Activated CD4-positive, alpha-beta T cell treated with anti-CD3 and anti-CD28 coated beads, Interleukin-2, amount 50 U/mL, for 24 hours (primary cell): ENCODE data around the gene SNRPD3.
"Not testable (repeated sequence)": the region's sequence is repeated elsewhere in the genome, so short reads cannot be mapped to it uniquely, and the experiment has no call there.

Experiments
- DNase-seq, 2 donors: peaks; one replicate each; pipeline ENCODE4 v3.0.0-alpha.2; 2020; ENCODE audit warnings: low read depth in 1 of 2, low spot score in 1 of 2

The SNRPD3 gene

DNA sequence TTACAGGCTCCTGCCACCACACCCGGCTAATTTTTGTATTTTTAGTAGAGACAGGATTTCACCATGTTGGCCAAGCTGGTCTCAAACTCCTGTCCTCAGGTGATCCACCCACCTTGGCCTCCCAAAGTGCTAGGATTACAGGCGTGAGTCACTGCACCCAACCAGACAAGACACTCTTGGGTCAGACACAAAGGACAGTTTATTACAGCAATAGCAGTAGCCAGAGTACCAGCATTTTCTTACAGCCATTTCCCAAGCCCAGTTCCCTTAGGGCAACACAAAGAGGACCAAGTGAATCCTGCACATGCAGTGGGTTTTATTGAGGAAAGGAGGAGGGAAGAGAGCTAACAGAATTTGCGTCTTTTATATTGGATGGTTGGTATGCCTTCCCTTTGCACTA lies 24.8 kb upstream of the SNRPD3 start:
- DNase-seq, result not testable (repeated sequence)

DNA sequence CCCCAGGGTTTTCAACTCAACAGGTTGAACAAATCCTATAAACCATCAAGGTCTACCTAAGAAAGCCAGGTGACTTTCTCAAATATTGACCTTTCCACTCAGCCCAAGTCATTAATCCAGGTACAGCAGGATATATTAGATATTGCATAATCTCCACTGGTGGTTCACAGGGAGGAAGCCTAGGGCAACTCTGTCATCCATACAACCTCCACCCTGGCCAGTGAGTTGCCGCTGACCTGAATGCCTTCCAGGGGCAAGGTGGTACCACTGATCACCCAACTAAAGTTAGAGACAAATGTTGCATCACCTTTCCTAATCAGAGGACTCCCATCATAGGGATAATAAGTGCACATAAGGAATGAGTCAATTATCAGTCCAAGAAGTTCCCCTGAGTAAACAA lies 23.7 kb upstream of the SNRPD3 start:
- no peak for DNase-seq

DNA sequence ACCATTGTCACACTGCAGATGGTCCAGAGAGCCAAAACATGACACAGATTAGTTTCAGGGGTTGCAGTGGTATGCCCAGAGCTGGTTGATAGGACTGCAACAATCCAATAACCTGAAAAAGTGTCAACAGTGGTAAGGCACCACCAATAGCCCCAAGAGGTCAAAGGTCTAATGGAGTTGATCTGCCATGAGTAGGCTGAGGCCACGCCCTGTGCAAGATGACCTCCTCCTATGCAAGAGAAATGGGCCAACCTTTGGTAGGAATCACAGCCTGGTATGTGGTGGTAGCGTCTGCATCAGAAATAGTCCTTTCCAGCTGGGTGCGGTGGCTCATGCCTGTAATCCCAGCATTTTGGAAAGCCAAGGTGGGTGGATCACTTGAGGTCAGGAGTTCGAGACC lies 20.5 kb upstream of the SNRPD3 start:
- no peak for DNase-seq

DNA sequence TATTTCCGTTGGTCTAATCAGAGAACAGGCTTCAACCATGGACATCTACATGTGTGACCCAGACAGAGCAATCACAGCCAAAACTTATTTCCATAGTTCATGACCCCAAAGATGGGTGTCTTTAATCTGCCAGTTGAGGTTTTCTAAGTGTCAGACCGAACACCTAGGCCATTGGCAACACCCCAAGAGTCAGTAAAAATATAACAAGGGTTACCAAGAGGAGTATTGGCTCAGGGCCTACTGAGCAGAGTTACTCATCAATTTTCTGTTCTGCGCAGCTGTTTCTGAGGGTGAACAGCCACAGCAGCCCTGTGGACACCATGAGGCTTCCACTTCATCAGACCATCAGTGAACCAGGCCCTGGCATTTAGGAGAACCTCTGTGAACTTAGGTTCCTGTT lies 19.7 kb upstream of the SNRPD3 start:
- no peak for DNase-seq

DNA sequence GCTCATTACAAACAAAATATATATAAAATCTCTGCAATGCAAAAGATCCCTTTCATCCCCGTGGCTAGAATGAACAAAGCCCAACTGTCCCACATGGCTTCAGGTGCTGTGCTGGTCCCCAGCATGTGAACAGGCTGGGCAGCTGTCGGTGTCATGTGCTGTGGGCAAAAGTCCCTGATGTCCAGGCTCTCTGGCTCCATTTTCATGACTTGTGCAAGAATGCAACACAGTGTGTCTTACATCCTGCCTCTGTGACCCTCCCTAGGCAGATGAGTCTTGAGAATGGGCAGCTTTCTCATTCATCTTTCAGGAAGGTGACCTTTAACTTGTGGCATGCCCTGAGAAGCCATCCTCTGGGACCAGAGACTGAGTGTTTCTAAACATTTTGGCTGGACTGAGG lies 15.3 kb upstream of the SNRPD3 start:
- no peak for DNase-seq

DNA sequence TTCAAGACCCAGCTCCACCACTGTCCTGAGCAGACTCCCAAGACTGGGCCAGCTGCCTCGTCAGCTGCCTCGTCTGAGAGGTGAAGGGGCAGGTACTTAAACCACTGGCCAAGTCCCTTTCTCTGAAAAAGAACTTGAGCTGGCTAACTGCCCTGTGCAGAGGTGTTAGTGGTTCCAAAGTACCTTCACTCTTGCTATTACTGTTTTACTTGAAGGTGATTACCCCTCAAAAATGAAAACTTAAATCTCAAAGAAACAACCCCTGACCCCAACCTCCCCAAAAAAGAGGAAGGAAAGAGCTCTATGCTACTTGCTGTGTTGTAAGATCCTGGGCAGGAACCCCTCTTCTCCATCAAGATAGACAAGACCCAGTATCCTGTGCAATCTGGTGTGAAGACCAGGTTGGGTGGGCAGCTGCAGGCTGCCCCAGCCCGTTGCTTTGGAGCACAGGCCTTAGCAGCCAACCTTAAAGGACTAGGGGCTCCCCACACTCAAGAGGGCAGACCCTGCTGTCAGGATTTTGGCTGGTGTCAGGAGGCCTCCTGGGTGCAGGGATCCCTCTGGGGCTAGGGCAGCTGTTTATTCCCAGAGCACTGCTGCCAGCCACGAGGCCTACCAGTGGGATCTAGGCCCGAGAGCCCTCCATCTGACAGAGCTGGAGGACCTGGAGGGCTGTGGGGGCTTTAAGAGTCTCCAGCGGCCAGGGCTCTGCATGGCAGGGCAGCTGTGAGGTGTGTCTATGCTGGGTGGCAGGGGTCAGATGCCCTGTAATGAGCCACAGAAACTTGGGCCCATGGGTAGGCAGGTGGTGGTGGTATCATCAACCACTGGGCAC lies 13.9 kb upstream of the SNRPD3 start:
- DNase-seq, result no peak

DNA sequence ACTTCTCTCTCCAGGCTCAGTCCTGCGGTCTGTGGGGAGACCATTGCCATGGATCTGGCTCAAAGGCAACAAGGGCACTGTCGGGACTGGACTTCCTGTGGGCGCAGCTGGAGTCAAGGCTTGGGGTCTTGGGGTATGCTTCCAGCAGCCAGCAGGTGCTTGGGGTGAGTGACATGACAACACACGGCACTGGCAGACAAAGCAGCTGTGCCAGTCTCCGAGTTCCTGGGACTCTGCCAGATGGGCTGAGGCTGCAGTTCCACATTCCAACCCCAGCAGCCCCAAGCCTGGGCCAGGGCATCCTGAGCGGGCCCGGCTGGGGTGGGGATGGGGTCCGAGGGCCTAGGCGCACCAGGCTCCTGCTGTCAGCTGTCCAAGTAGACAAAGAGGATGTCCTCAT lies 13.2 kb upstream of the SNRPD3 start:
- DNase-seq, result no peak

DNA sequence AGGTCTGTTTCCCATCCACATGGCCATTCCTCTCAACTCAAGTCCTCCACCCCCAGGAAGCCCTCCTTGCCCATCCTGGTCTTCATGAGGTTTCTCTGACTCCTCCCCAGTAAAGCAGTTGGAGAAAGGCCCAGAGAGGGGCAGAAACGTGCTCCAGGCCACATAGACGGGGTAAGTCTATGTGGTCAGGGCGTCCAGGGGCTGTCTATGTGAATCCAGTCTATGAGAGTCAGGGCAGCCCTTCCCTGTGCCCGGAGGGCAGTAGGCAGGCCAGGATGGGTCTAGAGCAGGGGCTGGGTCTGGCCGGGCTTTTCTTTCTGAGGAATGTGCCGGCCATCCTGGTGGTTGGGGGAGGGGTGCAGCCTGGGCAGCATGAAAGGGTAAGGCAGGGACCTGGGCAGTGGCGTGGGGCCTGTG lies 12.6 kb upstream of the SNRPD3 start:
- DNase-seq, result no peak

DNA sequence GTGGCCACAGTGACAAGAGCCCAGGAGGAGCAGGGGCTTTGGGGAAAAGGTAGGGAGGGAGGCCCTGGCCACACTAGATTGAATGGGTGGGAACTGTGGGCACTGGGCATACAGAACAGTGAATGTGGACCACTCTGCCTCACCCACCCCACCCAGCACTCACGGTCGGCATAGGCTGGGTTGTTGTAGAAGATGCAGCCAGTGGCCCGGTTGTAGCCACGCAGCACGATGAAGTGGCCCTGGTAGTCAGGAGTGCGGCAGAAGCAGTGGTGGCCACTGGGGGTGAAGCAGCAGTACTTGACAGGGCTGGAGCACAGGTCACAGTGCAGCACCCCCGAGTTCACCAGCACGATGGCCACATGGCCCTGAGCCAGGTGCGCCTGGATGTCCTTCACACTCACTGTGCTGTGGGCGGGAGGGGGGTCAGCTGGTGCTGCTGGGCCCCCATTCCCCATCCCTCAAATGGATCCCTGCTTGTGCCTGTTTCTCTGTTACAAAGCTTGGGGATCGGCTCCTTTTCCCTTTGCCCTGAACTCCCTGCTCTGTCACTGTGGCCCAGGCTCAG lies 12.0 kb upstream of the SNRPD3 start:
- DNase-seq, result no peak

DNA sequence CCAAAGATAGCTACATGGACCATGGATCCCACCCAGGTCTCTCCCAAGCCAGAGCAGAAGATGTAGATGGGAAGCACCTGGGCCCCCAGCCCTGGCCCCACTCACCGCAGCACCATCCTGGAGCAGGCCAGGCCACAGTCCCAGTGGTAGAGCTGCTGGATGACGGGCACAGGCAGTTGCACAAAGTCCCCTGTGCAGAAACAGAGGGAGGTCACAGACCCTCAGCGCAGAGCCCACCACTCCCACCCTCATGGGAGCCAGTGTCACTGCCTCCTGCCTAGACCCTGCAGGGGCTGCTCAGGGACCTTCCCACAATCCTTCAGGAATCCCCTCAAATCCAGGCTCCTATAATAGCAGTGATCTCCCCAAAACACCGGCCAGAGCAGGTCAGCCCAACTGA lies 7.0 kb upstream of the SNRPD3 start:
- DNase-seq, result no peak

DNA sequence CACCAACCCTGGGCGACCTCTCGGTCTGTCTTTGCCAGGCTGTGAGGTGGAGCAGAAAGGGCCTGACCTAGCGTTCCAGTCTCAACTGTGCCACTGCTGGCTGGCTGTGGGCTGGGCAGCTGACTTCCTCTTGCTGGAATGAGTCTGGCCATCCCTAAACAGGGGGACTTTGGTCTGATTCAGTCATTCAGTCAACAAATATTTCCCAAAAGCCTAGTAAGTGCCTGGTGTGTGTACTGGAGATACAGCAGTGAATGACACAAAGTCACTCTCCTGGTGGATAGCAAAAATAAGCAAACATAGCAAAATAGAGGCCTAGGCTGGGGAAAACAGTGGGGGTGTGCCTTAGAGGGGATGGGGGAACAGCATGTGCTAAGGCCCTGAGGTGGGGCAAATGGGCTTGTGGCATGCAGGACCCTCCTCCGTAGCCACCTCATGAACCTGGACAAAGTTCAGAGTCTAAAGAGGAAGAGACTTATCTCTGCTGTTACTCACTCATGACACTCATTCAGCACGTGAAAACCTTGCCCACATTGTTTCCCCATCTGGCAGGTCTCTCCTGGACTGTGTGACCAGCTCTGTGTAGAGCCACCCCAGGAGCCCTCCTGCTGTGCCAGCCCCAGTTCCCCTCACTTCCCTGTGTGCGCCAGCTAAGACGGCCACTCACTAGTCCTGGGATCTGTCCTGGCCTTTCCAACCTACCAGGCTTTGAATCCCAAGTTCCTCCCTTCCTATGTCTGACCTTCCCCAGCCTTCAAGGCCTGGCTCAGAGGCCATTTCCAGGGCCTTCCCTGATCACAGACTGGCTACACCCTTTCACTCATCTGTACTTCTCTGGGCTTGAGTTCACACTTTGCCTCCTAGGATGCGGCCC lies 5.5 kb upstream of the SNRPD3 start:
- no peak for DNase-seq

DNA sequence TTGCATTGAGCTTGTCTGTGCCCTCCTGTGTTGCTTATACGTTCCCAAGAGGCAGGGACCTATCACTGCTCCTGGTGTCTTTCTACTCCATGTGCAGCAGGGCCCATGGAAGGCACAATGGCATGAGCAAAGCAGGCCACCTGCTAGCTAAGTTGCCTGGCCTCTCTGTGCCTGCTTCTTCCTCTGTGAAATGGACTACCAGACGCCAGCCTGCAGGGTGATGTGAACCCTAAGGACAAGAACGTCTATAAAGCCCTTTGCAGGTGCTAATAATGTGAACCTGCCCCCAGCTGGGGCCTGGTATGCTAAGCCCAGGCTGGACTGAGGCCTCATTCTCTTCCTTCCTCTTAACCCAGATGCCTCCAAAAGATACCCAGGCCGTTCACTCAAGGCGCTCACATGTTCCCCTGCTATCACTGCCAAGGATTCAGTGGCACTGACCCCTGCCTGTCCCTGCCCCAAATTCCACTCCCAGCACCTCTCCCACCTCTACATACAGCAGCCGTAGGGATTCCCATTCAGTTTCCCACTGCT lies 4.8 kb upstream of the SNRPD3 start:
- DNase-seq, result no peak

DNA sequence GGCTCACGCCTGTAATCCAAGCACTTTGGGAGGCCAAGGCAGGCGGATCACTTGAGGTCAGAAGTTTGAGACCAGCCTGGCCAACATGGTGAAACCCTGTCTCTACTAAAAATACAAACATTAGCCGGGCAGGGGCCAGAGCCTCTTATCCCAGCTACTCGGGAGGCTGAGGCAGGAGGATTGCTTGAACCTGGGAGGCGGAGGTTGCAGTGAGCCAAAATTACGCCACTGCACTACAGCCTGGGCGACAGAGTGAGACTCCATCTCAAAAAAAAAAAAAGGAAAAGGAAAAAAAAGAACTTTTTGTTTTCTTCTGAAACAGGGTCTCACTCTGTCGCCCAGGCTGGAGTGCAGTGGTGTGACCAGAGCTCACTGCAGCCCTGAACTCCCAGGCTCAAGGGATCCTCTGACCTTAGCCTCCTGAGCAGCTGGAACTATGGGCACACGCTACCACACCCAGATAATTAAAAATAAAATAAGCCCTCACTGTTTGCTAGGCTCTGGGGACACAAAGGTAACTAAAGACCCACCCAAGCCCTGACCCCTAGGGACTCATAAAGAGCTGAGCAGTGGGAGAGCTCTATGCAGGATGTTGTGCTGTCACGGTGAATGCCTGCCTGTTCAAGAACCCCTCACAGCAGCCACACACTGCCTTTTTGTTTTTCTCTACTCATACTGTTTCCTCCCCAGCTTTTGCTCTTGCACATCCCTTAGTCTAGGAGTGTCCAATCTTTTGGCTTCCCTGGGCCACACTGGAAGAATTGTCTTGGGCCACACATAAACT lies 3.1 kb upstream of the SNRPD3 start:
- DNase-seq, result not testable (repeated sequence)

DNA sequence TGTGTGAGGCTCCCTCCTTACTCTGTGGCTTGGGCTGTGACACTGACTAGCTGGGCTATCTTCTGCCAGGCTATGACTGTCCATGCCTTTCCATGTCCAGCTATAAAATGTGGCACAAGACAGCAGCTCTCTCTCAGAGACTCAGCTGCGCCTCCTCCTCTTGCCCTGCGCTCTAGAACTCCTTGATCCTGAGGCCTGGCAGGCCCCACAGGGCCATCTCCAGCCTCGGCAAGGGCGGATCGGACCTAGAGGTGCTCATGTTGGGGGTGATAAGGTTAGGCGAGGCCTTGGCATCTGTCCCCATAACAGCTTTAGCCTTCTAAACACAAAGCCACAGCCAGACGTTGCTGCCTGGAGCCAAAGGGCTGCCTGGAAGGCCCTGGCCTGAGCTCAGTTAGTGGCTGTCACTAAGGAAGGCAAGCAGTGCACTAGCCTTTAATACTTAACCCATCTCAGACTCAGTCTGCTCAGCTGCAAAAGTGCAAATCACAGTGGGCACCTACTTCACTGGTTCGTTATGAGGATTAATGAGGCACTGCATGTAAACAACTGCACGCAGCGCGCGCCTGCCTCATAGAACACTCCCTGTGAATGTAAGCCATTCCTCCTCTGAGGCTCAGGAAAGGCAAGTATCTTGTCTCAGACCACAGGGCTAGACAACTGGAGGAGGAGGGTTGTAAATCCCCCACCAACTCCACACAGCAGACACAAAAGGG lies 2.0 kb upstream of the SNRPD3 start:
- peak in 1 of 2 donors; percentile 9 for DNase-seq

DNA sequence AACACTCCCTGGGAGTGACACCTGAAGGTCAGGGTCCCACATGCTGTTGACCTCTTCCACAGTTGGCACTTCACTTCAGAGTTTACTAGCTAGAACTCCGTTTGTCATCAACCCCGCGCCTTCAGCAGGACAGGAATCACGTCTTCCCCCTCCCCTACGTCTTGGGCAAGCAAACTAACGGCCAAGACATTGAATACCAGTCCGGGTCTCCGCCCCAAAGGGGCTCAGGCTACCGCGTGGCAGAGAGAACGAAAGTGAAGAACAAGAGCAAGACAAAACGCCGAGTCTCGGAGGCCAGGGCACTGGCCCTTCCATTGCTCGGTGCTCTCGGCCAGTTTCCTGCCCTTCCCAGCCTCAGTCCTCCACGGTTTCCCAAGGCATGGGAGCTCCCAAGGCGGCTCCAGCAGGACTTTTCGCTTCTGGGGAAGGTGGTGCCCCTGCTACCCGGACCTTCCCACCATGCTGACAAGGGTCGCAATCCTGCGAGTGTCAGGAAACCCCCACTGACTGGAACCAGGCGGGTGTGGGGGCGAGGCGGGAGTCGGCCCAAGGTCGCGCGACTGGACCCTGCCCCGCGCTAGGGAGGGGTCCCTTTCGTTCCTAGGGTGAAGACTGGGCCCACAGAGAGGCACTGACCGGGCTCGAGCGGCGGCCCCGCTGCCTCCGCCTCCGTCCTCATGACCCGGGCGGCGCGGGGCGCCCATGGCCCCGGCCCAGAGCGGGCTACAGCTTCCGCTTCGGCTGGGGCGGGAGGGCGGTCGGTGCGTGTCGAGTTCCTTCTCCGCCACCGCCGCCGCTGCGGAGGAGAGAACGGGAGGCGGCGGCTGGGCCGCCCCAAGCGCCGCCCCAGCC lies 1.3 kb upstream of the SNRPD3 start, which contains the start of gene GUCD1:
TSS of gene GUCD1 (minus strand) at position 826 of the 852 bp plus-strand sequence. CDS start at position 679, 147 bp downstream.
- DNase-seq, result peak; percentile 11 to 14

DNA sequence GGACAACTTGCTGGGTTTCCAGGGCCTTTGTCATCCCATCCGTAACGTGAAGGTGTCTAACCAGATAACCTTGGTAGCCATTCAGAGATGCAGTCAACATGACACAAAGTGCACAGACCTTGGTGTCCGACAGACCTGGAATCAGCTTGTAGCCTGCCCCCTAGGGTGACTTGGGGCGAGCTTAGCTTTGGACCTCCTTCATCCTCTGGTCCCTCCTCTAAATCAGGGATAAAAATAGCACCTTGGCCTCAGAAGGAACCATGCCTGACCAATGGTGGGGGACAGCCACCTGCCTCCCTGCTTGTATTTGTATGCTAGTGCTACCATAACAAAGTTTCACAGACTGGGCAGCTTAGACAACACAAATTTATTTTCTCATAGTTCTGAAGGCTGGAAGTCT lies 3.7 kb downstream of the SNRPD3 start:
- DNase-seq, result no peak

DNA sequence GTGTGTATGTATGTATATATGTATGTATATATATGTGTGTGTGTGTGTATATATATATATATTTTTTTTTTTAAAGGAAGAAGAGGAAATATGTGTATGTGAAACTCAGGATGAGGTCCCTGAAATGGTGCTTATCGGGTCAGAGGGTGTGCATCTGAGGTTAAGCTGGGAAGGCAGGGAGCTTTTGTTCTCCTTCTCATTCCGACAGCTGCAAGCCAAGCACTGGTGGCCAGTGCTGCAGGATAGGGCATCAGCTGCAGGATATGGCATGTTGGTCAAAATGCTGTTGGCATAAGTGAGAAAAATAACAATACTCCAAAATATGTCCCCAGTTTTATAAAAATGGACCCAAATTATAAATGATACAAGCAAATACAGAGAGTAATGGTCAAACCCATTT lies 7.4 kb downstream of the SNRPD3 start:
- DNase-seq, result no peak

DNA sequence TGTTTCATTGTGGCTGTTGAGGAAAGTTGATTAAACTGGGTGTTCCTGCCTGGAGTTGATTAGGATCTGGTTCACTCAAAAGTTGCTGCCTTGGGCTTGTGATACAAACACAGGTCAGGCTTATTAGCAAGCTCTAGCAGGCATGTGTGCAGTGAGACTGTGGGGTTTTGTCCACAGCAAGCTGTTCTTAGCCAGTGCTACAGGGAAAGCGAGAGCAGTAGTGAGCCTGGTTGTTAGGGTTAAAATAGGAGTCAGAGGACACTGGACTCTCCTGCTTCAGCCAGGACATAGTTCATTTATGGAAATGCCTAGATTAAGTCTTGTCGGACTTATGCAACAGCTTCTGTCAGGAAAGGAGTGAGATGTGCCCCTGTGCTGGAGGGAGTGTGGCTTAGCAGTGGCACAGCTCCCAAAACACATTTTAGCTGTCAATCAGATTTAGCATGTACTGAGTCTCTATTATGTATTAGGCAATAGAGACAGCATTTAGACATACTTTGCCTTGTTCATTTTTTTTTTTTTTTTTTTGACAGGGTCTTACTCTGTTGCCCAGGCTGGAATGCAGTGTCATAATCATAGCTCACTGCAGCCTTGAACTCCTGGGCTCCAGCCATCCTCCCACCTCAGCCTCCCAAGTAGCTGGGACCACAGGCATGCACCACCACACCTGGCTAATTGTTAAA lies 8.7 kb downstream of the SNRPD3 start:
- no peak for DNase-seq

DNA sequence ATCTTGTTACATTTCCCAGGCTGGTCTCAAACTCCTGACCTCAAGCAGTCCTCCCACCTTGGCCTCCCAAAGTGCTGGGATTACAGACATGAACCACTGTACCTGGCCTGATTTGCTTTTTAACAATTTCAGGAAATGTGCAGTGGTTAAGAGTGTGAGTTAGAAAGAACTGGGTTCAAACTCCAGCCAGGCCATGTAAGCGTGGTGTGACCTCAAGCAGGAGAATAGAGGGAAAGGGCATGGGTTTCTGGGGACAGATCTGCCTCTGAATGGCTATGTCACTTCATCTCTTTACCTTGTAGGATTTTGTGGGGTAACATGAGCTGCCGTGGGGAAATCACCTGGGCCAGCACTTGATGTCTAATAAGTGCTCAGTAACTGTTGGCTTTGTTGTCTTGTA lies 9.3 kb downstream of the SNRPD3 start:
- DNase-seq, result no peak
